ENCODE measurements around the gene TMEM42.
A peak's percentile ranks its signal among the peaks of the same experiment; 100 is the strongest.
"Not testable (repeated sequence)": the region's sequence is repeated elsewhere in the genome, so short reads cannot be mapped to it uniquely, and the experiment has no call there.

TMEM42 gene

GRCh38 chr3:44861412-44862225 lies at the start of gene TMEM42:
Gene TMEM42, plus strand, starts transcription at chr3:44861912. Its CDS starts 13 bp downstream, at chr3:44861925.
- peak; percentile 87 for DNase-seq (ENCODE audit: low spot score)

- no peak for DNase-seq (ENCODE audit: low spot score)
Observed at GRCh38 chr3:44814751-44815150, 47.0 kb upstream of the TMEM42 start.

GRCh38 chr3:44816334-44816733 lies 45.4 kb upstream of the TMEM42 start:
- DNase-seq (ENCODE audit: low spot score): not testable (repeated sequence)

- DNase-seq (ENCODE audit: low spot score): not testable (repeated sequence)
Observed at GRCh38 chr3:44821206-44821605, 40.5 kb upstream of the TMEM42 start.

- no peak for DNase-seq (ENCODE audit: low spot score)
Observed at GRCh38 chr3:44825264-44825925, 36.3 kb upstream of the TMEM42 start.

- DNase-seq (ENCODE audit: low spot score): no peak
Observed at GRCh38 chr3:44827196-44827595, 34.5 kb upstream of the TMEM42 start.

- no peak for DNase-seq (ENCODE audit: low spot score)
Observed at GRCh38 chr3:44831232-44831631, 30.5 kb upstream of the TMEM42 start.

- DNase-seq (ENCODE audit: low spot score): no peak
Observed at GRCh38 chr3:44832032-44832431, 29.7 kb upstream of the TMEM42 start.

- no peak for DNase-seq (ENCODE audit: low spot score)
Observed at GRCh38 chr3:44832965-44833364, 28.7 kb upstream of the TMEM42 start.

- DNase-seq (ENCODE audit: low spot score): no peak
Observed at GRCh38 chr3:44833394-44833793, 28.3 kb upstream of the TMEM42 start.

- no peak for DNase-seq (ENCODE audit: low spot score)
Observed at GRCh38 chr3:44835684-44836083, 26.0 kb upstream of the TMEM42 start.

- DNase-seq (ENCODE audit: low spot score): no peak
Observed at GRCh38 chr3:44842376-44842775, 19.3 kb upstream of the TMEM42 start.

GRCh38 chr3:44845528-44846520 lies 15.9 kb upstream of the TMEM42 start:
- DNase-seq (ENCODE audit: low spot score): no peak

GRCh38 chr3:44848634-44849033 lies 13.1 kb upstream of the TMEM42 start:
- no peak for DNase-seq (ENCODE audit: low spot score)

GRCh38 chr3:44856663-44857062 lies 5.0 kb upstream of the TMEM42 start:
- DNase-seq (ENCODE audit: low spot score): not testable (repeated sequence)

GRCh38 chr3:44860117-44860516 lies 1.6 kb upstream of the TMEM42 start:
- no peak for DNase-seq (ENCODE audit: low spot score)

- DNase-seq (ENCODE audit: low spot score): no peak
Observed at GRCh38 chr3:44862226-44862637, 520 bp downstream of the TMEM42 start.

- DNase-seq (ENCODE audit: low spot score): no peak
Observed at GRCh38 chr3:44865272-44866035, 3.7 kb downstream of the TMEM42 start.

GRCh38 chr3:44867421-44868111 lies 5.9 kb downstream of the TMEM42 start:
- DNase-seq (ENCODE audit: low spot score): no peak

GRCh38 chr3:44870375-44871061 lies 8.8 kb downstream of the TMEM42 start:
- no peak for DNase-seq (ENCODE audit: low spot score)
